Measurements from ENCODE around the gene PSPH.

The PSPH gene

DNA sequence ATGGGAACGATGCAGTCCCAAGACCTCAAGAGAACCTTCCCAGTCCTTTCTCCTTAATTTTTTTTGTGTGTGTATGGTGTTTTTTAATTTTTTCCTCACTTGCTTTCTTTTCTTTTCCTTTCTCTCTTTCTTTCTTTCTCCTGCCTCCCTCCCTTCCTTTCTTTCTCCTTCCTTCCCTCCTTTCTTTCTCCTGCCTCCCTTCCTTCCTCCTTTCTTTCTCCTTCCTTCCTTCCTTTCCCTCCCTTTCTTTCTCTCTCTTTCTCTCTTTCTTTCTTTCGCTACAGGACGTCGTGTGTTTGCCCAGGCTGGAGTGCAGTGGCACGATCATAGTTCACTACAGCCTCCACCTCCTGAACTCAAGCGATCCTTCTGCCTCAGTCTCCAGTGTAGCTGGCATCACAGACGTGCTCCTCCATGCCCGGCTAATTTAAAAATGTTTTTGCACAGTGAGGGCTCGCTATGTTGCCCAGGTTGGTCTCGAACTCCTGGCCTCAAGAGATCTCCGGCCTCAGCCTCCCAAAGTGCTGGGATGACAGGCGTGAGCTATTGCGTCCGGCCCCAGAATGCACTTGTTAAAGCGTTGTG, 87.6 kb downstream of the PSPH start:
- no peak for TF ChIP-seq POLR2AphosphoS5 (IDR thresholded peaks at IDR 0.05; ENCODE audit: low read depth, low read length)
- TF ChIP-seq TAF1 (IDR thresholded peaks at IDR 0.05; ENCODE audit: borderline replicate concordance, low read depth, low read length): no peak
- TF ChIP-seq POLR2A (IDR thresholded peaks at IDR 0.05; ENCODE audit: low read depth, low read length): no peak
- DNase-seq (ENCODE audit: insufficient read length) (no peak), FAIRE-seq (no peak)

DNA sequence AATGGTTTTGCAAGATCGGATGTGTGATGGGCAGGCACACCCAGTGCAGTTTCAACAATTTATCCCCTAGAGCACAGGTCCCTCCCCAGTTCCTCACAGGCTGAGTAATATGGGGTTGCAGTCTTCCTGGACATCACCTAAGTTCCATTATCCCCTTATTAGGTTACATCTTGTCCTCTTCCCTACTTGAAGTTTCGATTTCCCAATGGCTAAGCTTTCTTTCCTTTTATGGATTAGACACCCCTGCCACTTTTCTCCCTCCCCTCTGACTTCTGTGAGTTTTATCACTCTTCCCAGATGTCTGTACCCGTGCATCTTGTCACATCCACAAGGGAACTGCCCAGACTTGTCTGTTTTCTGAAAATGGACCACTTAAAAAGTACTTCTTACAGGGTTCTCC, 89.2 kb downstream of the PSPH start:
- no peak for TF ChIP-seq POLR2AphosphoS5 (IDR thresholded peaks at IDR 0.05; ENCODE audit: low read depth, low read length)
- no peak for TF ChIP-seq POLR2A (IDR thresholded peaks at IDR 0.05; ENCODE audit: low read depth, low read length)
- TF ChIP-seq TAF1 (IDR thresholded peaks at IDR 0.05; ENCODE audit: borderline replicate concordance, low read depth, low read length): no peak
- no peak for FAIRE-seq
- DNase-seq (ENCODE audit: insufficient read length): no peak
